ENCODE data around the gene AKIP1. TPM values are rescaled to one million over a fixed set of nuclear protein-coding genes. Genes with fewer than 3 reads are reported as not detected.

AKIP1 gene
- total and polyA plus RNA-seq, 2 experiments from 2014 or later = 41.1 to 49.6 TPM

DNA sequence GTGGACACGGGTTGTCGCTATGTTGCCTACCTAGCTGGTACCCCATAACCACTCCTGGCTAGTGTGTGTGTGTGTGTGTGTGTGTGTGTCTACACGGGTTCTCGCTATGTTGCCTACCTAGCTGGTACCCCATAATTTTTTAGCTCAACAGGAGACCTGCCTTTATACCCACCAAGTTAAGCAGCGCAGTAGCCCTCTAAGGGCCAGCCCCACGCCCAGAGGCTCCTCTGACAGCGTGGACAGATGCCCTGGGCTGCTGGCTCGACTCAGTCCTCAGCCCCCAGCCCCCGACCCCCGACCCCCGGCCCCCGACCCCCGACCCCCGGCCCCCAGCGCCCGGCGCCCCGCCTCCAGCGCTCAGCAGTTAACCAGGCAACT lies 351 bp upstream of the AKIP1 start:
- no peak for DNase-seq
- H3K9me3 ChIP-seq (ENCODE audit: low read depth) = no peaks in the 10 kb centered on the region
- H3K27ac ChIP-seq = no peak overlapping the region
- in situ Hi-C loops (cut with MboI) = no loop called here
- no peaks in the 10 kb centered on the region for H4K20me1 ChIP-seq (ENCODE audit: insufficient read depth)
- peak overlapping the region; percentile 89 for H2AFZ ChIP-seq
- H3K4me2 ChIP-seq (ENCODE audit: unreplicated experiment) = peak overlapping the region; percentile 82
- H3K4me1 ChIP-seq (ENCODE audit: insufficient read depth) = peaks cover 42% of the 10 kb centered on the region
- H3K9me2 ChIP-seq (ENCODE audit: insufficient read depth) = no peaks in the 10 kb centered on the region
- peak overlapping the region; percentile 69 for H3K4me3 ChIP-seq
- no peak for TF ChIP-seq EZH2phosphoT487 (IDR thresholded peaks at IDR 0.05; ENCODE audit: insufficient read depth, low read depth)
- TF ChIP-seq EZH2 (IDR thresholded peaks at IDR 0.05; ENCODE audit: insufficient read depth, poor library complexity, severe bottlenecking) = no peak
- H3K36me3 ChIP-seq (ENCODE audit: low read depth) = no peaks in the 10 kb centered on the region
- peaks cover 14% of the 10 kb centered on the region for H3F3A ChIP-seq (ENCODE audit: insufficient read depth)
- peak overlapping the region; percentile 55 for H3K9ac ChIP-seq
- no peaks in the 10 kb centered on the region for H3K27me3 ChIP-seq (replicated peaks; ENCODE audit: insufficient read depth)
- H3K79me2 ChIP-seq (ENCODE audit: insufficient read depth) = peaks cover 29% of the 10 kb centered on the region
- WGBS, 2 experiments (ENCODE audit: low coverage in 1 of 2, low lambda C conversion rate in 2 of 2, missing lambda C conversion rate in 2 of 2) = 0 to 4% methylated on average over 10 to 18 of the region's 19 CpGs

- in situ Hi-C loops (cut with MboI) = no loop called here
- Histone ChIP-seq H3K9me3 (ENCODE audit: low read depth) (no peaks in the 10 kb centered on the region), H3K79me2 (ENCODE audit: insufficient read depth) (peaks cover 29% of the 10 kb centered on the region), H3K27me3 (replicated peaks; ENCODE audit: insufficient read depth) (no peaks in the 10 kb centered on the region), H3K36me3 (ENCODE audit: low read depth) (0 out of 2 replicates have a peak, but pooled peaks cover 14% of the 10 kb centered on the region), H3F3A (ENCODE audit: insufficient read depth) (peaks cover 23% of the 10 kb centered on the region), H3K4me3 (0 out of 2 replicates have a peak overlapping the region, but pooled peaks have one; percentile 21), H2AFZ (peak overlapping the region; percentile 37), H4K20me1 (ENCODE audit: insufficient read depth) (no peaks in the 10 kb centered on the region), H3K9ac (peak overlapping the region; percentile 18; the same call in 1 of the 2 replicates), H3K9me2 (ENCODE audit: insufficient read depth) (no peaks in the 10 kb centered on the region), H3K27ac (no peak overlapping the region), H3K4me2 (ENCODE audit: unreplicated experiment) (peak overlapping the region; percentile 61), H3K4me1 (ENCODE audit: insufficient read depth) (peaks cover 46% of the 10 kb centered on the region)
- peak; percentile 59 for DNase-seq
- TF ChIP-seq EZH2phosphoT487 (IDR thresholded peaks at IDR 0.05; ENCODE audit: insufficient read depth, low read depth) (no peak), EZH2 (IDR thresholded peaks at IDR 0.05; ENCODE audit: insufficient read depth, poor library complexity, severe bottlenecking) (no peak)
- 40 to 41% methylated on average over 9 of the region's 9 CpGs for WGBS, 2 experiments (ENCODE audit: low coverage in 1 of 2, low lambda C conversion rate in 2 of 2, missing lambda C conversion rate in 2 of 2)
Measured at GRCh38 chr11:8913961-8914660, 3.1 kb downstream of the AKIP1 start.

- Histone ChIP-seq H3K27me3 (replicated peaks; ENCODE audit: insufficient read depth) (no peaks in the 10 kb centered on the region), H3K27ac (no peak overlapping the region), H3K9ac (no peak overlapping the region), H3K4me2 (ENCODE audit: unreplicated experiment) (no peak overlapping the region), H3F3A (ENCODE audit: insufficient read depth) (peaks cover 23% of the 10 kb centered on the region), H3K4me3 (no peak overlapping the region), H3K9me3 (ENCODE audit: low read depth) (no peaks in the 10 kb centered on the region), H3K36me3 (ENCODE audit: low read depth) (0 out of 2 replicates have a peak, but pooled peaks cover 15% of the 10 kb centered on the region), H2AFZ (no peak overlapping the region), H3K9me2 (ENCODE audit: insufficient read depth) (no peaks in the 10 kb centered on the region), H3K79me2 (ENCODE audit: insufficient read depth) (peaks cover 29% of the 10 kb centered on the region), H3K4me1 (ENCODE audit: insufficient read depth) (peaks cover 44% of the 10 kb centered on the region), H4K20me1 (ENCODE audit: insufficient read depth) (no peaks in the 10 kb centered on the region)
- no peak for DNase-seq
- in situ Hi-C loops (cut with MboI) = no loop called here
- WGBS, 2 experiments (ENCODE audit: low coverage in 1 of 2, low lambda C conversion rate in 2 of 2, missing lambda C conversion rate in 2 of 2) = 75 to 80% methylated on average over 4 of the region's 4 CpGs
- TF ChIP-seq EZH2 (IDR thresholded peaks at IDR 0.05; ENCODE audit: insufficient read depth, poor library complexity, severe bottlenecking) (no peak), EZH2phosphoT487 (IDR thresholded peaks at IDR 0.05; ENCODE audit: insufficient read depth, low read depth) (no peak)
Measured at GRCh38 chr11:8914661-8915018, 3.7 kb downstream of the AKIP1 start.

GRCh38 chr11:8917157-8917825 lies 6.3 kb downstream of the AKIP1 start:
- Histone ChIP-seq H3F3A (ENCODE audit: insufficient read depth) (peaks cover 23% of the 10 kb centered on the region), H3K4me2 (ENCODE audit: unreplicated experiment) (peak overlapping the region; percentile 63), H3K79me2 (ENCODE audit: insufficient read depth) (peaks cover 23% of the 10 kb centered on the region), H3K27me3 (replicated peaks; ENCODE audit: insufficient read depth) (no peaks in the 10 kb centered on the region), H3K4me3 (peak overlapping the region; percentile 55), H3K4me1 (ENCODE audit: insufficient read depth) (peaks cover 36% of the 10 kb centered on the region), H2AFZ (peak overlapping the region; percentile 6; the same call in 1 of the 2 replicates), H3K9me3 (ENCODE audit: low read depth) (no peaks in the 10 kb centered on the region), H3K9me2 (ENCODE audit: insufficient read depth) (no peaks in the 10 kb centered on the region), H3K27ac (peak overlapping the region; percentile 73), H4K20me1 (ENCODE audit: insufficient read depth) (no peaks in the 10 kb centered on the region), H3K36me3 (ENCODE audit: low read depth) (peaks cover 33% of the 10 kb centered on the region; the same call in 1 of the 2 replicates), H3K9ac (peak overlapping the region; percentile 49)
- TF ChIP-seq EZH2 (IDR thresholded peaks at IDR 0.05; ENCODE audit: insufficient read depth, poor library complexity, severe bottlenecking) = no peak
- no peak for TF ChIP-seq EZH2phosphoT487 (IDR thresholded peaks at IDR 0.05; ENCODE audit: insufficient read depth, low read depth)
- peak; percentile 86 for DNase-seq
- 49 to 51% methylated on average over 5 of the region's 5 CpGs for WGBS, 2 experiments (ENCODE audit: low coverage in 1 of 2, low lambda C conversion rate in 2 of 2, missing lambda C conversion rate in 2 of 2)
- in situ Hi-C loops (cut with MboI) = no loop called here
